Measurements from ENCODE around the gene DNASE2B. TPM values are rescaled to one million over a fixed set of nuclear protein-coding genes. Genes with fewer than 3 reads are reported as not detected.

DNASE2B gene
- total RNA-seq, 1 donor from 2014 or later, result not detected

Other genes starting within 250 kb of the DNASE2B start
- gene SAMD13, start 96.8 kb upstream of the DNASE2B start, total RNA-seq, result 0.44 TPM
- 24.4 TPM for gene RPF1, start 80.8 kb downstream of the DNASE2B start, total RNA-seq
- 1.1 TPM for gene SPATA1, start 107.9 kb downstream of the DNASE2B start, total RNA-seq
- gene GNG5, start 108.1 kb downstream of the DNASE2B start, total RNA-seq, result 93.1 TPM
- gene CTBS, start 176.0 kb downstream of the DNASE2B start, total RNA-seq, result 11.2 TPM